ENCODE data around the gene VRK2.
"Not testable (repeated sequence)": the region's sequence is repeated elsewhere in the genome, so short reads cannot be mapped to it uniquely, and the experiment has no call there.

Gene VRK2

GRCh38 chr2:58106896-58107295 is 60.3 kb downstream of the VRK2 start:
- DNase-seq (ENCODE audit: extremely low read depth in 1 of 2, low read depth in 1 of 2) = no peak

GRCh38 chr2:58107803-58108710 is 61.5 kb downstream of the VRK2 start:
- DNase-seq (ENCODE audit: extremely low read depth in 1 of 2, low read depth in 1 of 2) = no peak

- no peak for DNase-seq (ENCODE audit: extremely low read depth in 1 of 2, low read depth in 1 of 2)
Observed at GRCh38 chr2:58109481-58109880, 62.9 kb downstream of the VRK2 start.

GRCh38 chr2:58110765-58111164 is 64.2 kb downstream of the VRK2 start:
- DNase-seq (ENCODE audit: extremely low read depth in 1 of 2, low read depth in 1 of 2) = no peak

- DNase-seq (ENCODE audit: extremely low read depth in 1 of 2, low read depth in 1 of 2) = not testable (repeated sequence)
Observed at GRCh38 chr2:58113563-58113962, 67.0 kb downstream of the VRK2 start.

GRCh38 chr2:58120626-58121229 is 74.1 kb downstream of the VRK2 start:
- no peak for DNase-seq (ENCODE audit: extremely low read depth in 1 of 2, low read depth in 1 of 2)

- no peak for DNase-seq (ENCODE audit: extremely low read depth in 1 of 2, low read depth in 1 of 2)
Observed at GRCh38 chr2:58122040-58122439, 75.4 kb downstream of the VRK2 start.

GRCh38 chr2:58122540-58122939 is 75.9 kb downstream of the VRK2 start:
- DNase-seq (ENCODE audit: extremely low read depth in 1 of 2, low read depth in 1 of 2) = no peak

- no peak for DNase-seq (ENCODE audit: extremely low read depth in 1 of 2, low read depth in 1 of 2)
Observed at GRCh38 chr2:58127111-58127510, 80.5 kb downstream of the VRK2 start.

GRCh38 chr2:58130238-58130637 is 83.6 kb downstream of the VRK2 start:
- no peak for DNase-seq (ENCODE audit: extremely low read depth in 1 of 2, low read depth in 1 of 2)

GRCh38 chr2:58131191-58132011 is 84.8 kb downstream of the VRK2 start:
- no peak for DNase-seq (ENCODE audit: extremely low read depth in 1 of 2, low read depth in 1 of 2)

GRCh38 chr2:58133395-58133794 is 86.8 kb downstream of the VRK2 start:
- DNase-seq (ENCODE audit: extremely low read depth in 1 of 2, low read depth in 1 of 2) = no peak

- DNase-seq (ENCODE audit: extremely low read depth in 1 of 2, low read depth in 1 of 2) = no peak
Observed at GRCh38 chr2:58135861-58136260, 89.3 kb downstream of the VRK2 start.

GRCh38 chr2:58137221-58137620 is 90.6 kb downstream of the VRK2 start:
- no peak for DNase-seq (ENCODE audit: extremely low read depth in 1 of 2, low read depth in 1 of 2)

GRCh38 chr2:58137856-58138255 is 91.2 kb downstream of the VRK2 start:
- no peak for DNase-seq (ENCODE audit: extremely low read depth in 1 of 2, low read depth in 1 of 2)

GRCh38 chr2:58138396-58139030 is 91.9 kb downstream of the VRK2 start:
- DNase-seq (ENCODE audit: extremely low read depth in 1 of 2, low read depth in 1 of 2) = no peak

- no peak for DNase-seq (ENCODE audit: extremely low read depth in 1 of 2, low read depth in 1 of 2)
Observed at GRCh38 chr2:58140508-58141072, 94.0 kb downstream of the VRK2 start.

- DNase-seq (ENCODE audit: extremely low read depth in 1 of 2, low read depth in 1 of 2) = not testable (repeated sequence)
Observed at GRCh38 chr2:58145769-58146168, 99.2 kb downstream of the VRK2 start.

- DNase-seq (ENCODE audit: extremely low read depth in 1 of 2, low read depth in 1 of 2) = peak in 1 of 2 donors; percentile 4
Observed at GRCh38 chr2:58146707-58147106, 100.1 kb downstream of the VRK2 start.

- DNase-seq (ENCODE audit: extremely low read depth in 1 of 2, low read depth in 1 of 2) = no peak
Observed at GRCh38 chr2:58155160-58155778, 108.7 kb downstream of the VRK2 start.

All from stimulated activated CD8-positive, alpha-beta memory T cell treated with anti-CD3 and anti-CD28 coated beads, Interleukin-7, amount 100 ng/mL, for 48 hours (primary cell).